ENCODE results near the gene LMOD3. TPM values are rescaled to one million over a fixed set of nuclear protein-coding genes. Genes with fewer than 3 reads are reported as not detected.

Gene LMOD3
- total and polyA plus RNA-seq, 2 experiments from 2014 or later = 0.18 to 0.61 TPM

- Histone ChIP-seq H3K4me1 (ENCODE audit: low read depth) (peaks cover 20% of the 10 kb centered on the region), H3K4me3 (no peak overlapping the region), H3K27ac (peak overlapping the region; percentile 70), H3K9me3 (ENCODE audit: low read depth) (no peaks in the 10 kb centered on the region), H3K36me3 (no peaks in the 10 kb centered on the region), H3K27me3 (no peaks in the 10 kb centered on the region)
- no peak for DNase-seq (ENCODE audit: low read depth in 1 of 2, low spot score in 1 of 2)
- TF ChIP-seq CTCF (IDR thresholded peaks at IDR 0.05; ENCODE audit: low read depth, low read length) = no peak
These were observed 26.1 kb downstream of the LMOD3 start for GRCh38 chr3:69096299-69096698.

- Histone ChIP-seq H3K9me3 (ENCODE audit: low read depth) (no peaks in the 10 kb centered on the region), H3K36me3 (no peaks in the 10 kb centered on the region), H3K4me1 (ENCODE audit: low read depth) (peaks cover 24% of the 10 kb centered on the region), H3K4me3 (no peak overlapping the region), H3K27ac (peak overlapping the region; percentile 70), H3K27me3 (no peaks in the 10 kb centered on the region)
- TF ChIP-seq CTCF (IDR thresholded peaks at IDR 0.05; ENCODE audit: low read depth, low read length) = no peak
- DNase-seq (ENCODE audit: low read depth in 1 of 2, low spot score in 1 of 2) = no peak
These were observed 26.8 kb downstream of the LMOD3 start for GRCh38 chr3:69095636-69096035.

- peak in 1 of 2 donors; percentile 41 for DNase-seq (ENCODE audit: low read depth in 1 of 2, low spot score in 1 of 2)
- no peaks in the 10 kb centered on the region for H3K36me3 ChIP-seq
- H3K9me3 ChIP-seq (ENCODE audit: low read depth) = no peaks in the 10 kb centered on the region
- H3K27me3 ChIP-seq = no peaks in the 10 kb centered on the region
- no peak for TF ChIP-seq CTCF (IDR thresholded peaks at IDR 0.05; ENCODE audit: low read depth, low read length)
- peak overlapping the region; percentile 73 for H3K27ac ChIP-seq
- no peak overlapping the region for H3K4me3 ChIP-seq
- H3K4me1 ChIP-seq (ENCODE audit: low read depth) = peaks cover 24% of the 10 kb centered on the region
These were observed 27.8 kb downstream of the LMOD3 start for GRCh38 chr3:69094467-69095205.

GRCh38 chr3:69092030-69092516 is 30.3 kb downstream of the LMOD3 start:
- no peak for DNase-seq (ENCODE audit: low read depth in 1 of 2, low spot score in 1 of 2)
- no peaks in the 10 kb centered on the region for H3K27me3 ChIP-seq
- H3K4me3 ChIP-seq = no peak overlapping the region
- H3K9me3 ChIP-seq (ENCODE audit: low read depth) = no peaks in the 10 kb centered on the region
- TF ChIP-seq CTCF (IDR thresholded peaks at IDR 0.05; ENCODE audit: low read depth, low read length) = no peak
- H3K4me1 ChIP-seq (ENCODE audit: low read depth) = peaks cover 43% of the 10 kb centered on the region
- H3K27ac ChIP-seq = peak overlapping the region; percentile 18
- no peaks in the 10 kb centered on the region for H3K36me3 ChIP-seq

GRCh38 chr3:69091389-69092029 is 30.9 kb downstream of the LMOD3 start:
- Histone ChIP-seq H3K36me3 (no peaks in the 10 kb centered on the region), H3K4me1 (ENCODE audit: low read depth) (peaks cover 48% of the 10 kb centered on the region), H3K9me3 (ENCODE audit: low read depth) (no peaks in the 10 kb centered on the region), H3K4me3 (no peak overlapping the region), H3K27ac (peak overlapping the region; percentile 18), H3K27me3 (no peaks in the 10 kb centered on the region)
- no peak for TF ChIP-seq CTCF (IDR thresholded peaks at IDR 0.05; ENCODE audit: low read depth, low read length)
- DNase-seq (ENCODE audit: low read depth in 1 of 2, low spot score in 1 of 2) = no peak

All from cardiac muscle cell (in vitro differentiated cells and primary cell).